HepG2 (cell line): ENCODE results near the gene TBC1D26. TPM values are rescaled to one million over a fixed set of nuclear protein-coding genes. Genes with fewer than 3 reads are reported as not detected.

ENCODE experiments used
- ATAC-seq: fragments of 200-7000 bp; cut with Tn5 transposase; 3 replicates; pipeline ENCODE4 v1.9.1; 2020; ENCODE audit warnings: mild to moderate bottlenecking, moderate library complexity
- BruUV-seq: library from RNA; stranded (reverse); fragments of 400-500 nt; replicated peaks from 2 replicates; lab custom pipeline; 2021; lab: Mats Ljungman, UMichigan
- CTCF ChIA-PET: fragments of 300-600 bp; formaldehyde crosslinking; extraction: SDS; loops from one replicate; lab custom pipeline; 2021; ENCODE audit warnings: low total read pairs, inconsistent platforms, low intra/inter-chr PET ratio; lab: Yijun Ruan, JAX
- POLR2A ChIA-PET: fragments of 350-600 bp; sonication (Branson Sonifier 250); formaldehyde crosslinking; loops from one replicate; lab custom pipeline; 2020; ENCODE audit warnings: antibody characterized with exemption, inconsistent platforms; lab: Yijun Ruan, JAX
- DNase-seq: peaks from one replicate; pipeline ENCODE4 v3.0.0-alpha.2; 2015; ENCODE audit warnings: low spot score
- FAIRE-seq: peaks from 3 replicates; lab custom pipeline; 2011; peaks lifted over from hg19 to GRCh38; lab: Jason Lieb, UNC
- H2AFZ ChIP-seq: one replicate; pipeline ENCODE4 v1.6.1; 2011; ENCODE audit warnings: low read length, inconsistent platforms
- H3K27ac ChIP-seq: fragments of 300-600 bp; 3 replicates; pipeline ENCODE4 v1.8.0; 2011; ENCODE audit warnings: mixed run types, mild to moderate bottlenecking, mixed read lengths, low read length, inconsistent platforms; ENCODE audit not compliant: insufficient read depth; ENCODE audit errors: extremely low read length
- H3K27me3 ChIP-seq, 2 experiments: fragments of 200-600 bp in 1 of 2; 2 replicates in 1 of 2; 3 replicates in 1 of 2; pipeline versions ENCODE4 v1.6.0 to v1.8.0; 2011; ENCODE audit warnings: low read length in 2 of 2, mild to moderate bottlenecking in 2 of 2, moderate library complexity in 2 of 2, inconsistent platforms in 1 of 2; ENCODE audit not compliant: insufficient read depth in 2 of 2, control insufficient read depth in 1 of 2
- H3K36me3 ChIP-seq, 2 experiments: fragments of 200-600 bp in 1 of 2; replicated peaks in 1 of 2; 2 replicates in 1 of 2; 3 replicates in 1 of 2; pipeline versions ENCODE4 v1.5.1 to v1.8.0; 2011; ENCODE audit warnings: low read length in 2 of 2, inconsistent platforms in 1 of 2; ENCODE audit not compliant: insufficient read depth in 2 of 2, control insufficient read depth in 1 of 2
- H3K4me1 ChIP-seq: 2 replicates; pipeline ENCODE4 v1.5.1; 2012; ENCODE audit warnings: low read length, inconsistent platforms; ENCODE audit not compliant: insufficient read depth
- H3K4me2 ChIP-seq: 2 replicates; pipeline ENCODE4 v1.6.0; 2011; ENCODE audit warnings: low read depth, low read length, inconsistent platforms
- H3K4me3 ChIP-seq, 3 experiments: fragments of 200-600 bp in 1 of 3; sonication (generic), shearing (Covaris generic) in 1 of 3; replicated peaks in 1 of 3; 2 replicates each; pipeline ENCODE4 v1.5.1; 2011 to 2016; ENCODE audit warnings: low read length in 3 of 3, inconsistent platforms in 2 of 3, low read depth in 2 of 3, mild to moderate bottlenecking in 2 of 3, control low read depth in 1 of 3, mixed read lengths in 1 of 3; ENCODE audit not compliant: insufficient read depth in 1 of 3
- H3K79me2 ChIP-seq: one replicate; pipeline ENCODE4 v1.6.1; 2011; ENCODE audit warnings: low read length, inconsistent platforms; ENCODE audit not compliant: insufficient read depth
- H3K9ac ChIP-seq: 2 replicates; pipeline ENCODE4 v1.6.0; 2011; ENCODE audit warnings: mild to moderate bottlenecking, low read depth, low read length, inconsistent platforms; ENCODE audit not compliant: insufficient read depth
- H3K9me3 ChIP-seq: 2 replicates; pipeline ENCODE4 v1.5.1; 2012; ENCODE audit warnings: mild to moderate bottlenecking, low read length
- H4K20me1 ChIP-seq: 2 replicates; pipeline ENCODE4 v1.6.0; 2011; ENCODE audit warnings: inconsistent platforms, mild to moderate bottlenecking, low read length, moderate library complexity; ENCODE audit not compliant: insufficient read depth
- ARNTL ChIP-seq: sonication (generic); formaldehyde crosslinking; IDR thresholded peaks from 2 replicates; pipeline ENCODE4 v1.4.0; 2020; ENCODE audit warnings: mild to moderate bottlenecking, missing genetic modification reagents
- GTF2F1 ChIP-seq: fragments of 150-350 bp; IDR thresholded peaks from 2 replicates; pipeline ENCODE4 v1.6.1; 2014; ENCODE audit warnings: low read length
- HBP1 ChIP-seq: IDR thresholded peaks from 2 replicates; pipeline ENCODE4 v1.6.1; 2016; ENCODE audit warnings: low read depth, control low read depth
- MATR3 ChIP-seq: sonication (generic); formaldehyde crosslinking; IDR thresholded peaks from 2 replicates; pipeline ENCODE4 v1.4.0; 2020; ENCODE audit warnings: missing genetic modification reagents
- MLX ChIP-seq: IDR thresholded peaks from 2 replicates; pipeline ENCODE4 v1.6.1; 2016
- PHF8 ChIP-seq: sonication (generic); formaldehyde crosslinking; IDR thresholded peaks from 2 replicates; pipeline ENCODE4 v1.5.0; 2020; ENCODE audit warnings: missing genetic modification reagents
- RFX5 ChIP-seq: IDR thresholded peaks from 2 replicates; pipeline ENCODE4 v1.6.1; 2011; ENCODE audit warnings: low read depth, low read length, improper control_type of control experiment
- RFXAP ChIP-seq: sonication (generic); formaldehyde crosslinking; IDR thresholded peaks from 2 replicates; pipeline ENCODE4 v1.4.0; 2020; ENCODE audit warnings: missing genetic modification reagents, borderline replicate concordance
- ZKSCAN1 ChIP-seq: fragments of 150-350 bp; IDR thresholded peaks from 2 replicates; pipeline ENCODE4 v1.6.1; 2014; ENCODE audit warnings: low read length
- ZMAT3 ChIP-seq: sonication (generic); formaldehyde crosslinking; conservative IDR thresholded peaks from 2 replicates; pipeline ENCODE4 v1.7.0; 2021; ENCODE audit warnings: missing genetic modification reagents
- ZMYM3 ChIP-seq: sonication (generic); formaldehyde crosslinking; IDR thresholded peaks from 2 replicates; pipeline ENCODE4 v1.5.1; 2020; ENCODE audit warnings: mild to moderate bottlenecking, missing genetic modification reagents
- ZNF274 ChIP-seq: sonication (generic); formaldehyde crosslinking; IDR thresholded peaks from 2 replicates; pipeline ENCODE4 v1.5.1; 2020; ENCODE audit warnings: mild to moderate bottlenecking, missing genetic modification reagents
- ZNF7 ChIP-seq: IDR thresholded peaks from 2 replicates; pipeline ENCODE4 v1.6.1; 2016; ENCODE audit warnings: missing biosample characterization, missing genetic modification reagents
- ZNF781 ChIP-seq: sonication (generic); formaldehyde crosslinking; IDR thresholded peaks from 2 replicates; pipeline ENCODE4 v1.5.1; 2020; ENCODE audit warnings: borderline replicate concordance, mild to moderate bottlenecking, missing genetic modification reagents; ENCODE audit errors: not compliant biosample characterization
- ZNF883 ChIP-seq: sonication (generic); formaldehyde crosslinking; IDR thresholded peaks from 2 replicates; pipeline ENCODE4 v1.5.1; 2020; ENCODE audit warnings: mild to moderate bottlenecking, missing genetic modification reagents; ENCODE audit errors: not compliant biosample characterization
- WGBS: methylation state at CpG from one replicate; pipeline ENCODE4 v1.1.6; 2017; ENCODE audit warnings: low lambda C conversion rate; 5-methylcytosine and 5-hydroxymethylcytosine counted together
- in situ Hi-C: cut with HindIII; loops from 2 replicates; pipeline ENCODE4 v1.10.0; 2017; ENCODE audit warnings: low pct_unique_long_range_greater_than_20kb; ENCODE audit not compliant: extremely low pct_ligation_motif_present
- intact Hi-C: fragments of 100-400 bp; cut with micrococcal nuclease; formaldehyde crosslinking; loops from one replicate; pipeline ENCODE4 v1.10.0; 2022; ENCODE audit not compliant: unreplicated experiment
- polyA plus RNA-seq, 8 experiments: library from polyadenylated mRNA; depleted of rRNA in 3 of 8; stranded (reverse) in 7 of 8; unstranded in 1 of 8; fragments of >200 nt; fragmentation: Illumina TruSeq in 4 of 8; extraction: Trizol in 4 of 8; gene quantifications; 2 replicates each; pipeline versions ENCODE4 v1.2.1 to v1.2.3, GENCODE V29; 2011 to 2016; ENCODE audit warnings: low read depth in 4 of 8, missing spikeins in 1 of 8, mixed read lengths in 1 of 8; ENCODE audit not compliant: insufficient read depth in 1 of 8
- total RNA-seq, 5 experiments: library from RNA; depleted of rRNA; stranded (reverse); fragments of >200 nt; fragmentation: Illumina TruSeq; extraction: Trizol; gene quantifications; 2 replicates each; pipeline ENCODE4 v1.2.3, GENCODE V29; 2016; ENCODE audit warnings: low read depth in 1 of 5
- TF ChIP-seq, protein P1 (sequence below): sonication (generic); formaldehyde crosslinking; IDR thresholded peaks from 2 replicates; pipeline ENCODE4 v1.8.1; 2022; ENCODE audit warnings: mild to moderate bottlenecking, missing genetic modification reagents
- TF ChIP-seq, protein P2 (sequence below): sonication (generic); formaldehyde crosslinking; IDR thresholded peaks from 2 replicates; pipeline ENCODE4 v1.5.1; 2020; ENCODE audit warnings: mild to moderate bottlenecking, missing genetic modification reagents
- TF ChIP-seq, protein P3 (sequence below): sonication (generic); formaldehyde crosslinking; IDR thresholded peaks from 2 replicates; pipeline ENCODE4 v1.4.0; 2020; ENCODE audit warnings: missing genetic modification reagents, borderline replicate concordance

Gene TBC1D26
- total and polyA plus RNA-seq, 2 of the 13 experiments (the other 11 are each of a cell fraction or from before 2014, with no cell fraction given) = 0.33 TPM; not detected in 1

DNA sequence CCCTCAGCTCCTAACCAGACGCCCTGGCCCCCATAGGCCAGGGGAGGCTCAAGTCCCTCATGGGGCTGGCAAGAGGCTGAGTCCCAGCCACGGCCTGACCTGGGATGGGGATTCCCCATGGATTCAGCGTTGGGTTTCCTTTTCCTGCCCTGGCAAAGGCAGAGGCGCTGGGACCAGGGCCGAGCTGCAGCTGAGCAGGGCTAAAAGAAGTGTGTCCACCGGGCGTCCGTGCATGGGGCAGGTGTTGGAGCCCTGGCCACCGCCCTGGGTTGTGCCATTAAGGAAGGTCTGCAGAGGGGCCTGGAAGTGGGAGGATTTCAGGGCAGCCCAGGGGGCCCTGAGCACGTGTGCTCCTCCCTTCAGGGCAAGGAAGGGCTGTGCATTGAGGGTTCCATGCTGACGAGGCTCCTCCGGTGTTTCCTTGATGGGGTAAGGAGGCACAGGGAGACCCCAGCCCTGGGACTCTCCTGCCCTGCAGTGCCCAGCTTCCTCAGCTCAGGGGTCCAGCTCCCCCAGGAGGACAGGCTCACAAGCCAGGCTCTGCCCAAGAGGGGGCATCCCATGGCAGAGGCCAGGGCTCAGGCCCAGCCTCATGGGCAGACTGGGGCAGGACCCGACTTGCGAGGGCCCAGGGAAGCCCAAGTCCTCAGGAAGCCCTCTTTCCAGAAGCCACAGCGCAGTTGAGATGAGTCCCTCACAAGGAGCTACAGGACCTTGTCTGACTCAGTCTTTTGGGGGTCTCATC, 10.1 kb downstream of the TBC1D26 start:
- no peaks in the 10 kb centered on the region for H3K9me3 ChIP-seq
- H3K4me2 ChIP-seq = no peak overlapping the region
- WGBS = 55% methylated on average over 6 of the region's 15 CpGs
- ChIA-PET POLR2A (no interaction called here), CTCF (no interaction called here)
- no TSS peak for BruUV-seq
- no peak overlapping the region for H2AFZ ChIP-seq
- intact Hi-C loops (no loop called here), in situ Hi-C loops (no loop called here)
- no peak overlapping the region for H3K4me3 ChIP-seq
- H4K20me1 ChIP-seq = no peaks in the 10 kb centered on the region
- peaks cover 0 to 9% of the 10 kb centered on the region in 2 experiments; a peak in 4 of 5 replicates for H3K27me3 ChIP-seq
- no peaks in the 10 kb centered on the region for H3K79me2 ChIP-seq
- no peaks in the 10 kb centered on the region for H3K36me3 ChIP-seq
- DNase-seq (no peak), ATAC-seq (no peak), FAIRE-seq (no peak)
- no peak overlapping the region for H3K27ac ChIP-seq
- TF ChIP-seq, protein P1, sequence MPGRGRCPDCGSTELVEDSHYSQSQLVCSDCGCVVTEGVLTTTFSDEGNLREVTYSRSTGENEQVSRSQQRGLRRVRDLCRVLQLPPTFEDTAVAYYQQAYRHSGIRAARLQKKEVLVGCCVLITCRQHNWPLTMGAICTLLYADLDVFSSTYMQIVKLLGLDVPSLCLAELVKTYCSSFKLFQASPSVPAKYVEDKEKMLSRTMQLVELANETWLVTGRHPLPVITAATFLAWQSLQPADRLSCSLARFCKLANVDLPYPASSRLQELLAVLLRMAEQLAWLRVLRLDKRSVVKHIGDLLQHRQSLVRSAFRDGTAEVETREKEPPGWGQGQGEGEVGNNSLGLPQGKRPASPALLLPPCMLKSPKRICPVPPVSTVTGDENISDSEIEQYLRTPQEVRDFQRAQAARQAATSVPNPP (CRISPR knock-in tag) = no peak
- TF ChIP-seq ZMYM3 = no peak
- TF ChIP-seq ZKSCAN1 = no peak
- TF ChIP-seq ZNF781 (CRISPR knock-in tag) = no peak
- TF ChIP-seq, protein P2, sequence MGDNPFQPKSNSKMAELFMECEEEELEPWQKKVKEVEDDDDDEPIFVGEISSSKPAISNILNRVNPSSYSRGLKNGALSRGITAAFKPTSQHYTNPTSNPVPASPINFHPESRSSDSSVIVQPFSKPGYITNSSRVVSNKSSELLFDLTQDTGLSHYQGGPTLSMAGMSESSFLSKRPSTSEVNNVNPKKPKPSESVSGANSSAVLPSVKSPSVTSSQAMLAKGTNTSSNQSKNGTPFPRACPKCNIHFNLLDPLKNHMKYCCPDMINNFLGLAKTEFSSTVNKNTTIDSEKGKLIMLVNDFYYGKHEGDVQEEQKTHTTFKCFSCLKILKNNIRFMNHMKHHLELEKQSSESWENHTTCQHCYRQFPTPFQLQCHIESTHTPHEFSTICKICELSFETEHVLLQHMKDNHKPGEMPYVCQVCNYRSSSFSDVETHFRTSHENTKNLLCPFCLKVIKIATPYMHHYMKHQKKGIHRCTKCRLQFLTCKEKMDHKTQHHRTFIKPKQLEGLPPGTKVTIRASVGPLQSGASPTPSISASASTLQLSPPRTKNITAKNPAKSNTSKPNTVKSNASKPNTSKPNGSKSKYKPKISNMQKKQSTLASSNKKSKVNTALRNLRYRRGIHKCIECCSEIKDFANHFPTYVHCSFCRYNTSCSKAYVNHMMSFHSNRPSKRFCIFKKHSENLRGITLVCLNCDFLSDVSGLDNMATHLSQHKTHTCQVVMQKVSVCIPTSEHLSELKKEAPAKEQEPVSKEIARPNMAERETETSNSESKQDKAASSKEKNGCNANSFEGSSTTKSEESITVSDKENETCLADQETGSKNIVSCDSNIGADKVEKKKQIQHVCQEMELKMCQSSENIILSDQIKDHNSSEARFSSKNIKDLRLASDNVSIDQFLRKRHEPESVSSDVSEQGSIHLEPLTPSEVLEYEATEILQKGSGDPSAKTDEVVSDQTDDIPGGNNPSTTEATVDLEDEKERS = no peak
- TF ChIP-seq ZNF883 (CRISPR knock-in tag) = no peak
- TF ChIP-seq ARNTL (CRISPR knock-in tag) = no peak
- no peak for TF ChIP-seq MATR3
- TF ChIP-seq PHF8 (CRISPR knock-in tag) = no peak
- no peak for TF ChIP-seq RFX5
- no peak for TF ChIP-seq ZNF7
- no peak for TF ChIP-seq RFXAP
- TF ChIP-seq MLX (CRISPR knock-in tag) = no peak
- TF ChIP-seq ZMAT3 (CRISPR knock-in tag) = no peak
- no peak for TF ChIP-seq HBP1
- TF ChIP-seq GTF2F1 = no peak
- TF ChIP-seq, protein P3, sequence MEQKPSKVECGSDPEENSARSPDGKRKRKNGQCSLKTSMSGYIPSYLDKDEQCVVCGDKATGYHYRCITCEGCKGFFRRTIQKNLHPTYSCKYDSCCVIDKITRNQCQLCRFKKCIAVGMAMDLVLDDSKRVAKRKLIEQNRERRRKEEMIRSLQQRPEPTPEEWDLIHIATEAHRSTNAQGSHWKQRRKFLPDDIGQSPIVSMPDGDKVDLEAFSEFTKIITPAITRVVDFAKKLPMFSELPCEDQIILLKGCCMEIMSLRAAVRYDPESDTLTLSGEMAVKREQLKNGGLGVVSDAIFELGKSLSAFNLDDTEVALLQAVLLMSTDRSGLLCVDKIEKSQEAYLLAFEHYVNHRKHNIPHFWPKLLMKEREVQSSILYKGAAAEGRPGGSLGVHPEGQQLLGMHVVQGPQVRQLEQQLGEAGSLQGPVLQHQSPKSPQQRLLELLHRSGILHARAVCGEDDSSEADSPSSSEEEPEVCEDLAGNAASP (CRISPR knock-in tag) = no peak
- no peak for TF ChIP-seq ZNF274 (CRISPR knock-in tag)
- H3K4me1 ChIP-seq = no peaks in the 10 kb centered on the region
- H3K9ac ChIP-seq = no peak overlapping the region
